Activated CD4-positive, CD25-positive, alpha-beta regulatory T cell treated with anti-CD3 and anti-CD28 coated beads, Interleukin-2, amount 50 U/mL, for 72 hours (primary cell): ENCODE data around the gene TDRD7.

Source experiments
- DNase-seq: peaks from one replicate; pipeline ENCODE4 v3.0.0; 2021

Gene TDRD7

DNA sequence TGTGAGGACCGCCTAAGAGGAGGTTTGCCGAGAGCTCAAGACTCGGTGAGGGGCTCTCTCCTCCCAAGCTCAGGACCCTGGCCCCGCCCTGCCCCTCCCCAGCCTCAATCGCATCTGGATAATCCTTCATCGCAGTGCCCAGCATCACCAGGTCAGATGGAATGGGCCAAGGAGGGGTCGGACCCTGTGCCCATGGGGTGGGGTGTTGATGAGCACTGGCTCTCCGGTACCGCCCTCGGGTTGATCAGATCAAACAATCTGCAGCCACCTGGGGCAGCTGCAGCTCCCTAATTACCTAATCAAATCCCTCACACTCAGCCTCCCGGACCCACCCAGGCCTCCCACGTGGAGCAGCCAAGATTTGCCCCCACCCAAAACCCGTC, 24.4 kb upstream of the TDRD7 start:
- no peak for DNase-seq

DNA sequence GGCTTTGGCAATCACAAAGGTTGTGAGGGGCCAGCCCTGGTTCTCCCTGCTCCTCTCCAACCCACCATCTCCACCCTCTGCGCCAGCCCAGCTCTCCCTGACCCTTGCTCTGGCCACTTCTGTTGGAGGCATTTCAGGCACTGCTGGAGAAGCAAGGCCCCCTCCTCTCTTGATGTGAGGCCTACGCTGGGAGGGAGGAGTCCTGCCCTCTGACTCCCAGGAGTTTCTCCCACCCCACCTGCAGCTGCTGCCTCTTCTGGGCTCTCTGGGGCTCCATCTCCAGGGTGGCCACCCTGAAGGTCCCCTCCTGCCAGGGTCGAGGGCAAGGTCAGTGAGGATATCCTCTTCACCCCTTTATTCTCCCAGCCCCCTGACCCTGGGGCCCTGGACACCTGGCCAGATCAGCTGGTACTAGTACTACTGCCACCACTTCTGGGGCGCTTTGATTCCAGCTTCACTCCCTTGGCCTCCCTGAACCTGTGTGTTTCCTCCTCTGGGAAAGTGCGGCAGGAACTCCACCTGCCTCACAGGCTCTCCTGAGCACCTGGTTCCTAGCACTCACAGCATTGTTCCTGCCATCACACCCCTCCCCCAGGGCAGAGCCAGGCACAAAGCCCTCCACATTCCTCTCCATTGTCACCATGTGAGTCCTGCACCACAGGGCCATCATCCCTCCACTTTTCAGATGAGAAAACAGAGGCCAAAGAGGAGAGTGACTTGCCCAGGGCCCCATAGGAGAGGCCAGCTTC, 23.8 kb upstream of the TDRD7 start:
- DNase-seq, result no peak

DNA sequence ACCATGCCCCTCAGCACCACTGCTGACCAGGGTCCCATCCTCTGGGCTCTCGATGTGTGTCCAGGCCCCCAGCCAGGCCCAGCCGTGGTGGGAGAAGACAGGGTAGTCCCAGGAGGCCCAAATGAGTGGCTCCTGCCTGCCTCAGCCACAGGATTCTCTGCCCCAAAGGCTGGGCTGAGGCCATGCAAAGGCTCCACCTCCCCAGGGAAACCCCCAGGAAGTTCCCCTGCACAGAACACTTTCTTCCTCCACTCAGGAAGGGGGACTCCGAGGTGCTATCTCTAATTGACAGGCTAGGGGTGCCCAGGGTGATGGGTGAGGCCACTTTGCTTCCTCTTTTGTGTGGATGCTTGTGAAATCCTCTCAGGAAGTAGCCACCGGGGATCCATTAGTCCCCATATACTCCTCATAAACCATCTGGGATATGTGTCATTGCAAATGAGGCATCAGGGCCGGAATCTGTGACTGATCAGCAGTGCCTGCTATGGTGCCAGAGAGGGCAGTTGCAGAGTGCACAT, 23.1 kb upstream of the TDRD7 start:
- peak; percentile 43 for DNase-seq

DNA sequence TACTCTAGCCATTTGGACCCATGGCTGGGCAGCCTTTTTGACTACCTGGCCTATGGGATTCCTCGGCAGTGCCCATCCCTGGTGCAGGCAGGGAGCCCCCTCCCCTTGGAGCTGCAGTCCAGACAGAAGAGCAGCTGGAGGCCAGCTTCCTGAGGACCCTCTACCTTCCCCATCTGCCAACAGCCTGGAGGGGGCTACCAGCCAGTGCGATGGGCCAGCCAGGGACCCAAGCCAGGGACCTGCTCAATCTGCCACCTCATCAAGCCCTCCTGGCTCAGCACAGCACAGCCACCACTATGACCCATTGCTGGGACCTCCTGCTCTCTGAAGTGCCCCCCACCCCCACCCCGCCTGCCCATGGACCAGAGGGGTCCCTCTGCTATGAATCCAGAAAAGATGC, 22.6 kb upstream of the TDRD7 start:
- DNase-seq, result no peak

DNA sequence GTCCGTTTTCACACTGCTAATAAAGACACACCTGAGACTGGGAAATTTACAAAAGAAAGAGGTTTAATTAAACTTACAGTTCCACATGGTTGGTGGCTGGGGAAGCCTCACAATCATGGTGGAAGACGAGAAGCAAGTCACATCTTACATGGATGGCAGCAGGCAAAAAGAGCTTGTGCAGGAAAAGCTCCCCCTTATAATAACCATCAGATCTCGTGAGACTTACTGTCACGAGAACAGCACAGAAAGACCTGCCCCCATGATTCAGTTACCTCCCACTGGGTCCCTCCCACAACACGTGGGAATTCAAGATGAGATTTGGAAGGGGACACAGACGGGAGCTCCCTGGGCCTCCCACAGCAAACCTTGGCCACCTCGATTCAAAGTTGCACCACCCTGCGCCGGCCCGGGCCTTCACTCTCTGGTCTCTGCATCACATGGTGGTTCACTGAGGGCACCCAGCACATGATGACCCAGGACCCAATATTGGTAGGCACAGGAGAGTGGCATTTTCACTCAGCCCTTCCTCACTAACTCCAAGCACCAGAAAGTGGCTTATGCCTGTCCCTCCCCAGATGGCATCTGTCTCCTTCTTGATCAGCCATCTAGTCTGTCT, 21.0 kb upstream of the TDRD7 start:
- no peak for DNase-seq

DNA sequence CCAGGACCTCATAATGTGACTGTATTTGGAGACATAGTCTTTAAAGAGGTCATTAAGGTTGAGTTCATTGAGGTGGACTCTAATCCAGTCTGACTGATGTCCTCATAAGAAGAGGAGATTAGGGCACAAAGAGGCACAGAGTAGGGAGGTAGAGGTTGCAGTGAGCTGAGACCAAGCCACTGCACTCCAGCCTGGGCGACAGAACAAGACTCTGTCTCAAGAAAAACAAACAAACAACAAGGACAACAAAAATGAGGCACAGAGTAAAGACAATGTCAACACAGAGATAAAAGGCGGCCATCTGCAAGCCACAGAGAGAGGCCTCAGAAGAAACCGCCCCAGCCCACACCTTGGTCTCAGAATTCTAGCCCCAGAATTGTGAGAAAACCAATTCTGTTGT, 17.0 kb upstream of the TDRD7 start:
- DNase-seq, result no peak

DNA sequence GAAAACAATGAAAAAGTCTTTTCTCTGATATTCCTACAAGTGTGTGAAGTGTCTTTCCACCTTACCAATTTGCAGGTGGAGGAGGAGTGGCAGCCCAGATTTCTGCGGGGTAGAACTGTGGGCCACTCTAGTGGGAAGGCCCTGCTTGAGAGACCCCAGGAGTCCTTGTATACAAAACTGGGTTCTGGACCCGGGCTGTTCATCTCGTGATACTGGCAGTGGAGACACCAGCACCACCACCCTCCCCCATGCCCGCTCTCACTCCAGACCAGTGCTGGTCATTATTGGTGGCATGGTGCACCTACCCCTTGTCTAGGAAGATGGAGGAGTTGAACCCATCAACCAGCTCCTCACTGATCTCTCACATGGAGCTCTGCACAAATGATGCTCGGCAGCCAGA, 16.2 kb upstream of the TDRD7 start:
- DNase-seq, result no peak

DNA sequence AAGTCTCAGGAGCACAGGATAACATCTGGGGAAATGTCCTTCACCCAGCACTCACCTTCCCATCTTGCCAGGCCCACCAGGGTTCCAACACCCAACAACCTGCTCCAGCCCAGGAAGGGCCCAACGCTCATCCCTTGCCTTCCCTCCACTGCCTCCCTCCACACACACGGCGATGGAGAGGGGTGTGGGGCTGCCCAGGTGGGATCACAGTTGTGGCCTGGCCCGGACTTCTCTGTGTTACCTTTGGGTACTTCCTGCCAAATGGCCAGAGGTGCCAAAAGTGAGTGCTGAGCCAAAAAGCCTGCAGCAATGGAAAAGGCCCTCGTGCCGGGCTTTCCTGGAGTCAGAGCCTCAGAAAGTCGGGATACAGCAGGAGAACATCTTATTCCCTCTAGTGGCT, 15.6 kb upstream of the TDRD7 start:
- no peak for DNase-seq

DNA sequence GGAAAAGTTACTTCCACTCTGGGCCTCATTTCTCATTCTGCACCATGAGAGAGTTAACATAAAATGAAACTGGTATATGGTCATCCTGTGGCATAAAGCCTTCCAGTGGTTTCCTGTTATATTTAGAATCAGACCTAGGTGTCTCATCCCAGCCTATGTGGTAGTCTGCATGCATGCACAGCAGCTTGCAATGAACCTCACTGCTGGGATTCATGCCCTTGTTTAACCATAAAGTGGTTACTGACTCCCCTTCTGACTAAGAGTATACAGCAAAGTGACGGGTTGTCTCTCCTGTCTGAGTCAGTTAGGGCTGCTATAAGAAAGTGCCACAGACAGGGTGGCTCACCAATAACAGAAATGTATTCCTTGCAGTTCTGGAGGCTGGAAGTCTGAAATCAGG, 14.7 kb upstream of the TDRD7 start:
- no peak for DNase-seq

DNA sequence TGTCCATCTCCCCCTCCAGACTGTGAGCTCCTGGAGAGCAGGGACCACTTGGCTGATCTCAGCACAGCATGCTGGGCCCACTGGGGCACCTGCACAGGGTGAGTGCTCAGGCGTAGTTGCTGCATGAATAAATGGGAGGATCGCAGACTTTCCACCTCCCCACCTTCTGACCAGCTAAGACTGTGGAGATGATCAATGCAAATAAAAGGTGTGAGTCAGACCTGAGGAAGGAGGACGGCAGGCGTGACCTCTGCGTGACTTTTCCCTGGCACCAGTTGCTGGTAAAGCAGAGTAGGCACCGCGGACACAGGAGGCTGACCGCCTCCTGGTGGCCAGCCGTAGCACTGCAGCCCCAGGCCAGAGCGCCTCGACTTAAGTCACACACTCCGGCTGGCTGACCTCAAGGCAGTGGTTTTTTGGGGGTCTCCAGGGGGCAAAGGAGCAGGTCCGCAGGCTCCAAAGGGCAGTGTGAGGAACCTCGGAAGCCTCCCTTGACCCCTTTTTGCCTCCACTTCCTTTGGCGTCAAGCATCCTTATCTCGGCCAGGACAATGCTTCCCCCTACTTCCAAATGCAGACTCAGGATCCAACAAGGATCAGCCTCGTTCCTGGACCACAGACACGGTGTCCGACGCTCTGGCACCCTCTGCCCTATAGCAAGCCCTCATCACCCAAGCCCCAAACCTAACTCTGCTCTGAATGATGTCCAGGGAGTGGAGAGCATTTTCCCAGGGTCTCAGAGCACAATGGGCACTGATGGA, 12.7 kb upstream of the TDRD7 start:
- peak; percentile 82 for DNase-seq

DNA sequence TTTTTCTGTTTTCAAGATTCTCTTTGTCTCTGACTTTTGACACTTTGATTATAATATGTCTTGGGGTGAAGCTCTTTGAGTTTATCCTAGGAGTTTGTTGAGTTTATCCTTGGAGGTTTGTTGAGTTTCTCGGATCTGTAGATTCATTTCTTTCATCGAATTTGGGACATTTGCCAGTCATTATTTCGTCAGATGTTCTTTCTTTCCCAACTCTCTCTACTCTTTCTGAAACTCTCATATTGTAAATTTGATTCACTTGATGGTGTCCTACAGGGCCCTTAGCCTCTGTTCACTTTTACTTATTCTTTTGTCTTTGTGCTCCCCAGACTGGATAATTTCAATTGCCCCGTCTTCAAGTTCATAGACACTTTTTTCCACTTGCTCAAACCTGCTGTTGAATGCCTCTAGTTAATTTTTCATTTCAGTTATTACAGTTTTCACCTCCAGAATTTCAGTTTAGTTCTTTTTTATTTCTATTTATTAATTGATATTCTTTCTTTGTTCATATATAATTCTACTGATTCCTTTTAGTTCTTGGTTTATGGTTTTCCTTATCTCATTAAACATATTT, 8.1 kb upstream of the TDRD7 start:
- DNase-seq, result no peak

DNA sequence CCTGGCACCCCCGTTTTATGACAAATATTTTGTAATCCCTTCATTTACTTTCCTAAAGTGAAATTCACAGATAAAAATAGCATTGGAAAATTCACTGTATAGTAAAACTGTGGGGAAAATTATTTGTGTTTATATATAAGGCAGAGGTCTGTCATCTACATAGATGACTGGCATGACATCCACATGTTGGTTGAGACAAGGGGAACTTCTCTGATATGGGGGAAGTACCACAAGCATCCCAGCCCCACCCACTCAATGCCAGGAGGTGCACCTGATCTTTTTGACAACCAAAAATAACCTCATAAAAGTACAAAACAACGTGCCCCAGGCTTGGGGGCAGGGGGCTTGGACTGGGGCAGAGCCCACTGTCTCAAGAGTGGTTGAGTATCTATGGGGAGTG, 6.3 kb upstream of the TDRD7 start:
- no peak for DNase-seq

DNA sequence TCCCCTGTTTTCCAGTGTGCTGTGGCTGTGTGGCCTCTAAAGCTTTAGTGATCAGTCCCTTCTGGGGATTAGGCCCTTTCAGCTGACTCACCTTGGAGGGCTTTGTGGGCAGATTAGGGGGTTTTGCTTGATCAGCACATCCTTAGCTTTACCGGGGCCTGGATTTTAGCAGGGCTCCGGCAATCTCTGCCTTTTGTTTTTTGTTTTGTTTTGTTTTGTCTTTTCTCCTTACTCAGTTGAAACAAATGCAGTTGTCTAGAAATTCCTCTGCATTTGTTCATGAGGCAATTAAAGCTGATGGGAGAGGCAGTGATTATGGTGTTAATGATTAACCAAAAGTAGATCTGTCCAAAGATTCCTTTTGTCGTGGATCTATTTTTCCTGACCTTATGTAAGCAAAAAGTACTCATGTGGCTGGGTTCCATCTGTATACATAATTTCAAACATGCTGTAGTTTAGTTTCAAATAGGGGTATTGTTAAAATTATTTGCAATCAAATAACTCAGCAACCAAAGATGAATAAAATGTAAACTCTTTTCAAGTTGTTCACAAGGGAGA, 5.2 kb upstream of the TDRD7 start:
- DNase-seq, result no peak

DNA sequence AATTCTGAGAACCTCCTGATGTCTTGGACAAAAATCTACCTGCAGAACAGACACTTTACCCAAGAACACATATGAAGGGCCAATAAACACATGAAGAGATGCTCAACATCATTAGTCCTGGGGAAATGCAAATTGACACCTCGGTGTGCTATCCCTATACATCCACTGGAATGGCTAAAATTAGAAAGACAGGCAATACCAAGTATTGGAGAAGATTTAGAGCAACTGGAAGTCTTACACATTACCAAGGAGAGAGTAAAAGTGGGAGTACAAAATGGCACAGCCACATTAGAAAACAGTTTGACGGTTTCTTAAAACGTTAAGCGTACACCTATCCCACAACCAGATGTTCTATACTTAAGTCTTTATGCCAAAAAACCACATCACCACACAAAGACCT, 3.3 kb upstream of the TDRD7 start:
- DNase-seq, result no peak

DNA sequence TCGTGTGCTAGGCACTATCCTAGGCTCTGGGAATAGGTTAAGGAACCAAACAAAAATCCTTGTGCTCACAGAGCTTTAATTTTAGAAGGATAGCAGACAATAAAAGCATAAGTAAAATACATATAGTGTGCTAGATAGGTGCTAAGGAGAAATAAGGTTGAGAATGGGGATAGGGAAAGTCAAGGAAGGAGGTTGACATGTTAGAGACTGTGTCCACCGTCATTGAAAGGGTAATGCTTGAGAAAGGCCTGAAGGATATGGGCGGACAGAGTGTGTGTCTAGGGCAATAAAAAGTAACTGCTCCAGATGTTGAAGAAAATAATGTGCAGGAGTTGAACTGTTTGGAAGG, 482 bp upstream of the TDRD7 start:
- no peak for DNase-seq

DNA sequence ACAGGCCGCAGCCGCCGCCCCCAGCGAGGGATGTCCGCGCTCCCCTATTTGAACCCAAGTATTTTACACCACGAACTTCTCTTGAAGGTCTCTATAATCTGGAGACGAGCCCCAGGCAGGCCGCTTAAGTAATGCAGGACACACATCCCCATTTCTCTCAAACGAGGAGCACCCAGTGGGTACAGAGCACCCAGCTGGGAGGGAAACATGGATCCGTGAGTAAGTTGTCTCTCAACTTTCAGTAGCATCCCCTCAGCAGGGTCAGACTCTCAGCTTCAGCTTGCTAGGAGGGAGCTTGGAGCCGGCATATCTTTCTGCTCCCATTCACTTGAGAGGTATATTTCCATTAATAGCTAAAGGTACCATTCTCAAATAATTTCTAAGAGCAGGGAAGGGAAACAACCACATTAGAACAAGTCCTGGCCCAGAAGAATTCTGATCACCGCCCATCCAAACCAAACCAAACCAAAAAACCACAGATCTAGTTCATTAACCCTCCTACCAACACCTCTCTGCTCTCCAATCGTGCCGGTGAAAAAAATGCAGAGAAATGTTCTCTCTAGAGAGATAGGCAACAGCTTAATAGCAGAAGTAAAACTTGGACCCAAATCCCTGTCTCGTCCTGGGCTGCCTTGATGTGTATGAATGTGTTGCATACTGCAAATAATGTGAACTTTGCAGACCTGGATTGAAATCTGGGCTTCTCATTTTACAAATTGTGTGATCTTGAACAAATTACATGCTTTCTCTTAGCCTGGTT, 910 bp downstream of the TDRD7 start:
- no peak for DNase-seq

DNA sequence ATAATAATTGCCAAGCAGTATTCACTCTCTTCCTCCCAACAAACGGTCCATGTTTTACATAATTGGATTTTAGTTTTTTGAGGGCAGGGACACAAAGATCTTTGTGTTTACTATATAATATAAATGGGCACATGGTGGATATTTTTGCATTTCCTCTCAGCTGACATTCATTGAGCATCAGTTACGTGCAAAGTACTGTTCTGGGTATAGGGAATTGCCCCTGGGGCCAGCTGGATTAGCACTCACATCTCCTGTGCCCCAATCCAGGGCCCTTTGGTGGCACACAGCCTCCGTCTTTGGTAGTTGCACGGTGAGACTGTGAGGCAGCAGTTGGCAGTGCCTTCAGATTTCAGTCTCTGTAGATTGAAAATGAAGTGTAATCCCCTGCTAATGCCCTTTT, 1.6 kb downstream of the TDRD7 start:
- no peak for DNase-seq

DNA sequence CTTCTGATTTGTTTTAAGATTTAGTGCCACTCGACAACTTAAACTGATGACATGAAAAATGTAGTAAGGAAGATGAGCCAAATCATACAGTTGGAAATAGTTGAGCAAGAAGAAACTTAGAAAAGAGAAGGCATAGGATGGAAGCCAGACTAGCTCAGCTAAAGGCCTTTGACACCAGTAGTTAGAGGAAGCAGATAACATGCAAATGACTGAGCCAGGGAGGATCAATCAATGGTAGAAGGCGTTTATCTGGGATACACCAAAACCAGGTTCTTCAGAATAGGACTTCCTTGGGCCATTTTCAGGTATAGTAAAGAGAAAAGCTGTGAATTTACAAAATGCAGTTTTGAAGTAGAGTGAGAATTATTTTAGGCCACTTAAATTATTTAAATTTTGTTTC, 3.2 kb downstream of the TDRD7 start:
- no peak for DNase-seq

DNA sequence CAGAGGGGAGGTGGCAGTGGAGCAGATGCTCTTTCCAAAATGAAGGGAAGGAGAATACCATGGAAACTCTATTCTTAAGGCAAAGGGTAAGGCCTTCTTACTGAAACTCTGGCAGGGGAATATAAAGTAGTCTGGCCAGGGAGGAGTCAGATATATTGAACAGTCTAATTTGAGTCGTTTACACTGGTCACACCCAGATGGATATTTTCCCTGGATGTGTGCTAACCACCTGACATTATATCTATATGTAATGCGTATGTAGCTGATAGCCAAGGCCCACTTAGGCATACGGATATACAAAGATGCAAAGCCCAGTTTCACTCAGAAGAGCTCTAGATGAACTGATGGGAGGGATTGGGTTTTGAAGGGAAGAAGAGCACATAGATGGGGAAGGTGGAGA, 7.0 kb downstream of the TDRD7 start:
- no peak for DNase-seq

DNA sequence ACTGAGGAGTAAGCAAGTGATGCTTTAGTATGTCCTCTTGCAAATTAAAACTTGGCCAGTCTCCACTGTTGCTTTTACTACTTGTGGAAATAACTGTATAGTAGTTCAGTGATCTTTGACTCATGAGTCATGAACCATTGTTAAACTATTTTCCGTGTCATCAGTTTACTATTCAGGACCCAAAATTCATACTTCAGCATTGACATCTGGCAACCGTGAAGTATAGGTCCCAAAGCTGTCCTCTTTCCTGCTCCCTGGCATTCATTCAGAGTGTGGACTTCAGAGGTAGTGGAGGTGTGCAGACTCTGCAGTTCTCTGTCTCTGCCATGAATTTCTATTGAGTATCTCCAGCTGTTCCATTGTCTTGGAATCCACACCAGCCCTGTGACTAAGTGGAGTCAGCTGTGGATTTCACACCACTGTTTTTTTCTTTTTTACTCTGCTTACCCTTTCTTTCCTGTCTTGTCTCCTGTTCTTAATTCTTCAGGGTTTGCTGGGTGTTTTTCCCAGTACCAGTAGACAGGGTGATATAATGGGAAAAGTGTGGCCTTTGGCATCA, 7.5 kb downstream of the TDRD7 start:
- no peak for DNase-seq

DNA sequence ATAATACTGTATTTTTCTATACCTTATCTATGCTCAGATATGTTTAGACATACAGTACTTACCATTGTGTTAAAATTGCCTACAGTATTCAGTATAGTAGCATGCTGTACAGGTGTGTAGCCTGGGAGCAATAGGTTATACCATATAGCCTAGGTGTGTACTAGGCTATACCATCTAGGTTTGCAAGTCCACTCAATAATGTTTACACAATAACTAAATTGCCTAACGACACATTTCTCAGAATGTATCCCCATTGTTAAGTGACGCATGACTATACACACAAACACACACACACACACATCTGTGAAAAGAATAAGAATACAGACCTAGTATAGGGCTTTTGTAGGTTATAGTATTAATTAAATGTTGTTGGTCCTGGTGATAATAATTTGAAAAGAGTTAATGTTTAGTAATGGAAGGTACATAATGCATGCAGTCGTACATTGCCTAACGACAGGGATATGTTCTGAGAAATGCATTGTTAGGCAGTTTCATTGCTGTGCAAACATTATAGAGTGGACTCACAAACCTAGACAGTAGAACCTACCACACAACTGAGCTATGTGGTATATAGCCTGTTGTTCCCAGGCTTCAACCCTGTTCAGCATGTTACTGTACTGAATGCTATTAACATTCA, 13.6 kb downstream of the TDRD7 start:
- no peak for DNase-seq

DNA sequence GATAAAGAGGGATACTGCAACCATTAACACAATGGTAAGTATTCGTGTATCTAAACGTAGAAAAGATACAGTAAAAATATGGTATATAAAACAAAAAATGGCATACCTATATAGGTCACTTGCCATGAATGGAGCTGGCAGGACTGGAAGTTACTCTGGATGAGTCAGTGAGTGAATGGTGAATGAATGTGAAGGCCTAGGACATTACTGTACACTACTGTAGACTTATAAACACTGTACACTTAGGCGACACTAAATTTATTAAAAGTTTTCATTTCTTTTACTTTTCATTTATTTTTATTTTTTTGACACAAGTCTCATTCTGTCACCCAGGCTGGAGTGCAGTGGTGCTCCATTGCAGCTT, 14.1 kb downstream of the TDRD7 start:
- no peak for DNase-seq
